T-helper 17 cell (primary cell): ENCODE results near the gene TRABD. TPM values are rescaled to one million over a fixed set of nuclear protein-coding genes. Genes with fewer than 3 reads are reported as not detected.

ENCODE experiments used
- ATAC-seq: fragments of 150-1000 bp; cut with Tn5 transposase; 2 replicates; pipeline ENCODE4 v1.10.0; 2021; ENCODE audit warnings: mild to moderate bottlenecking, moderate library complexity
- DNase-seq, 3 donors: peaks; one replicate each; pipeline versions ENCODE4 v3.0.0 to v3.0.0-alpha.2; 2020 to 2021
- H3K9me3 ChIP-seq: one replicate; pipeline ENCODE4 v1.7.0; 2013; ENCODE audit warnings: low read length, mild to moderate bottlenecking; ENCODE audit not compliant: control insufficient read depth, poor library complexity, severe bottlenecking
- H3K27ac Mint-ChIP-seq: one replicate; pipeline ENCODE4 v1.8.0; 2022; ENCODE audit warnings: mild to moderate bottlenecking, moderate library complexity, mixed read lengths
- H3K27me3 Mint-ChIP-seq: one replicate; pipeline ENCODE4 v1.8.0; 2022; ENCODE audit warnings: mixed read lengths
- H3K36me3 Mint-ChIP-seq: one replicate; pipeline ENCODE4 v1.8.0; 2022; ENCODE audit warnings: low read depth, mixed read lengths
- H3K4me1 Mint-ChIP-seq: one replicate; pipeline ENCODE4 v1.8.0; 2022; ENCODE audit warnings: mild to moderate bottlenecking, mixed read lengths
- H3K4me3 Mint-ChIP-seq: one replicate; pipeline ENCODE4 v1.8.0; 2022; ENCODE audit warnings: mild to moderate bottlenecking, moderate library complexity, mixed read lengths
- total RNA-seq, 4 donors: library from RNA in 2 of 4; stranded (reverse) in 2 of 4; gene quantifications; one replicate each; pipeline ENCODE4 v1.2.3 and lab custom pipeline; 2022 to 2026

Gene TRABD
- total RNA-seq, 2 donors from 2014 or later = 141 to 158 TPM

DNA sequence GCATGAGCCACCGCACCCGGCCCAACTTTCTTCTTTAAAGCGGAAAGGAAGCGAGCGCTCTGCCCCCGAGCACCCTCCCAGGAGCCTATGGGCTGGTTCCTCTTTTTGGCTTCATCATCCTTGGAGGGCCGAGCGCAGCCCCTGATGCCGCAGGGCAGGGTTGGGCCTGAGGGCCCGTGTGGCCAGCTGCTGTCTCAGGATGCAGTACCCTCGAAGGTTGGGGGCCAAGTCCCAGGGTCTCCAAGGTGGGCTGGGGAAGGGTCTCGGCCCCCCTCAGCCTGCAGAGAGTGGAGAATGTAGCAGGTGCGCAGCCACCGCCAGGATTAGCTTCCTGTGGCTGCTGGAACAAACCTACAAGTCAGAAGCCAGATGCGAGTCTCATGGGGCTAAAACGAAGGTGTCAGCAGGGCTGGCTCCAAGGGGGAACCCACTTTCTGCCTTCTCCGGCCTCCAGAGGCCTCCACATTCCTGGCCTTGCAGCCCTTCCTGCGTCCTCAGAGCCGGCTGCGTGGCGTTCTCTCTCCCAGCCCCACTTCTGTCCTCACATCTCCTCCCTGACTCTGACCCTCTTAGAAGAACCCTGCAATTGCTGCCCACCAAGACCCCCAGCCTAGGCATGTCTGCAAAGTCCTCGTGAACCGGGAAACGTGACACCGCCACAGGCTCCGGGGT, 12.3 kb upstream of the TRABD start:
- no peak overlapping the region for H3K4me3 Mint-ChIP-seq
- H3K4me1 Mint-ChIP-seq = peaks cover 9% of the 10 kb centered on the region
- DNase-seq (no peak), ATAC-seq (no peak)
- H3K27me3 Mint-ChIP-seq = peaks cover 24% of the 10 kb centered on the region
- H3K36me3 Mint-ChIP-seq = peaks cover 4% of the 10 kb centered on the region
- no peaks in the 10 kb centered on the region for H3K9me3 ChIP-seq
- no peak overlapping the region for H3K27ac Mint-ChIP-seq

GRCh38 chr22:50173983-50174355, 11.7 kb upstream of the TRABD start:
- H3K9me3 ChIP-seq = no peaks in the 10 kb centered on the region
- DNase-seq (no peak), ATAC-seq (no peak)
- H3K27me3 Mint-ChIP-seq = peaks cover 19% of the 10 kb centered on the region
- H3K4me1 Mint-ChIP-seq = peaks cover 6% of the 10 kb centered on the region
- H3K36me3 Mint-ChIP-seq = peaks cover under 1% of the 10 kb centered on the region
- no peak overlapping the region for H3K27ac Mint-ChIP-seq
- no peak overlapping the region for H3K4me3 Mint-ChIP-seq

DNA sequence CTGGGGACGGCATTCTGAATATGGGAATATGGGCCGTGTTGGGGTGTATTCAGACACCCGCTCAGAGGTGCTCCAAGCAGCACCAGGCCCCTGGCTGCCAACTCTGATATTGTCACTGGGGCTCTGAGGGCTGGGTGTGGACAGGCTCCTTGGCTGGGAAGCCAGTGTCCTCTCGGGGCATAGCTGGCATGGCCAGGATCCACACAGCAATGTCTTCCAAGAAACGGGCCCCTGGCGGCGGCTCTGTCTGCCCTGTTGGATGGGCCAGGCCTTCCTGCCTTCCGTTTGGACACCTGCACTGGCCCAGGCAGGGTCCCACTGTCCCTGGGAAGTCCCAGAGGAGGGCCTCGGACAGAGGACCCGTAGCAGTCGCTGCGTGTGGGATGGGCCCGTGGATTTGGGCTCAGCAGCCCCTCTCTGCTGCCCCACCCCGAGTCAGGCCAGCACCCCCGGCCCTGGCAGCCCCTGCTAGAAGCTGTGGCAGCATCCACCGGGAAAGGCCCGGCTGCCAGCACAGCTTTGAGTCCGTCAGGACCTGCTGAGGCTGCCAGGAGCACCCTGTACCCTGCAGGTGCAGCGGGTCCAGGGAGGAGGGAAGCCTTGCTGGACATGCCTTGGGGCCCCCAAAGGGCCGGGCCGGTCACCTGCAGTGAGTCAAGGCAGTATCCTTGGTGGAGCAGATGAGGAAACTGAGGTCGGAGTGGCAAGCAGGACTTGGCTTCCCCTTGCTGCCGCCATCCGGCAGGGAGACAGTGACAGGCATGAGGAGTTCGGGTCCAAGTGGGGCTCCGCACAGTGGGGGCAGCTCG, 11.1 kb upstream of the TRABD start:
- Mint-ChIP-seq H3K4me1 (peaks cover 4% of the 10 kb centered on the region), H3K27me3 (peaks cover 17% of the 10 kb centered on the region), H3K4me3 (no peak overlapping the region), H3K36me3 (peaks cover 1% of the 10 kb centered on the region), H3K27ac (no peak overlapping the region)
- ATAC-seq (no peak), DNase-seq (no peak)
- H3K9me3 ChIP-seq = no peaks in the 10 kb centered on the region

DNA sequence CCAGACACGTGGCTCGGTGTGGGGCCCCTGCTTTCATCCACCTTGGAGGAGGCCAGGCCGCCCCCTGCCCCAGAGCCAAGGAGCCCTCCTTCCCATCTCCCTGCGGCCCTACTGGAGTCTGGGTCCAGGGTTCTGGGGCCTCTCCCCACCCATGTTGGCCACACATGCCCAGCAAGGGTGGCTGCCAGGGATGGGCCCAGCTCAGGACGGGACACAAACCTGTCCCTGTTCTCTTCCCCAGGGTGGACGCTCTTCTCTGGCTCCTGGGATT, 10.6 kb upstream of the TRABD start:
- DNase-seq (no peak), ATAC-seq (no peak)
- no peaks in the 10 kb centered on the region for H3K9me3 ChIP-seq
- H3K4me1 Mint-ChIP-seq = peaks cover 7% of the 10 kb centered on the region
- H3K27me3 Mint-ChIP-seq = peaks cover 22% of the 10 kb centered on the region
- no peak overlapping the region for H3K27ac Mint-ChIP-seq
- no peak overlapping the region for H3K4me3 Mint-ChIP-seq
- H3K36me3 Mint-ChIP-seq = peaks cover 4% of the 10 kb centered on the region

- DNase-seq = no peak
- no peak for ATAC-seq
- peaks cover 25% of the 10 kb centered on the region for H3K27me3 Mint-ChIP-seq
- H3K9me3 ChIP-seq = no peaks in the 10 kb centered on the region
- peaks cover 4% of the 10 kb centered on the region for H3K36me3 Mint-ChIP-seq
- H3K4me1 Mint-ChIP-seq = peaks cover 4% of the 10 kb centered on the region
- no peak overlapping the region for H3K27ac Mint-ChIP-seq
- no peak overlapping the region for H3K4me3 Mint-ChIP-seq
Measured at GRCh38 chr22:50175921-50176849, 9.5 kb upstream of the TRABD start.

DNA sequence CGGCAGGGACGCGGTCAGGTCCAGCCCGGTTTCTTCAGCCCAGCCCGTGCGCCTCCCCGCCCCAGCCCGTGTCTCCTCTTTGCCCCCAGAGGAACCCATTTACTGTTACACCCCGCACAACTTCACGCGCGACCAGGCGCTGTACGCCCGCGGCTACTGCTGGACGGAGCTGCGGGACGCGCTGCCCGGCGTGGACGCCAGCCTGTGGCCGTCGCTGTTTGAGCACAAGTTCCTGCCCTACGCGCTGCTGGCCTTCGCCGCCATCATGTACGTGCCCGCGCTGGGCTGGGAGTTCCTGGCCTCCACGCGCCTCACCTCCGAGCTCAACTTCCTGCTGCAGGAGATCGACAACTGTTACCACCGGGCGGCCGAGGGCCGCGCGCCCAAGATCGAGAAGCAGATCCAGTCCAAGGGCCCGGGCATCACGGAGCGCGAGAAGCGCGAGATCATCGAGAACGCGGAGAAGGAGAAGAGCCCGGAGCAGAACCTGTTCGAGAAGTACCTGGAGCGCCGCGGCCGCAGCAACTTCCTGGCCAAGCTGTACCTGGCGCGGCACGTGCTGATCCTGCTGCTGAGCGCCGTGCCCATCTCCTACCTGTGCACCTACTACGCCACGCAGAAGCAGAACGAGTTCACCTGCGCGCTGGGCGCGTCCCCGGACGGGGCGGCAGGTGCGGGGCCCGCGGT, 8.7 kb upstream of the TRABD start:
- ATAC-seq (no peak), DNase-seq (no peak)
- Mint-ChIP-seq H3K36me3 (peaks cover 4% of the 10 kb centered on the region), H3K27me3 (peaks cover 20% of the 10 kb centered on the region), H3K27ac (no peak overlapping the region), H3K4me3 (no peak overlapping the region), H3K4me1 (peaks cover 4% of the 10 kb centered on the region)
- H3K9me3 ChIP-seq = no peaks in the 10 kb centered on the region

GRCh38 chr22:50177537-50178470, 7.9 kb upstream of the TRABD start:
- peaks cover 4% of the 10 kb centered on the region for H3K4me1 Mint-ChIP-seq
- H3K27ac Mint-ChIP-seq = no peak overlapping the region
- H3K27me3 Mint-ChIP-seq = peaks cover 13% of the 10 kb centered on the region
- ATAC-seq (no peak), DNase-seq (no peak)
- no peak overlapping the region for H3K4me3 Mint-ChIP-seq
- H3K9me3 ChIP-seq = no peaks in the 10 kb centered on the region
- H3K36me3 Mint-ChIP-seq = peaks cover 4% of the 10 kb centered on the region

DNA sequence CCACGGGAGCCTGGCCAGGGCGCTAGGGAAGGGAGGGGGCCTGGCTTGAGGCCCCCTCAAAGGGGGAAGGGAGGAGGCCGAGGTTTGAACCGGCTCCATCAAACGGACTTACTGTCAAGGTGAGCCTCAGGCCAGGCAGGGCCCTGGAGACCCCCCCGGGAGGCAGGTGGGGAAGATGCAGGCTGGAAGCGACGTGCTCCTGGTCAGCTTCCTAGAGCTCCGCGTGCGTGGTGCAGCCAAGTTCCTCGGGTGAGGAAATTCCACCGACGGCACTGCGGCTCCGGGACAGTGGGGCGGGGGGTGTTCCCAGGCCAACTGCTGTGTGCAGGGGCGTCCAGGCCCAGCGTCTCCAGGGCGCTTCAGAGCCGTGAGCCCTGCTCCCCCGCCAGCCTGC, 7.2 kb upstream of the TRABD start:
- DNase-seq (no peak), ATAC-seq (no peak)
- no peak overlapping the region for H3K27ac Mint-ChIP-seq

GRCh38 chr22:50178871-50179869, 6.5 kb upstream of the TRABD start:
- Mint-ChIP-seq H3K27me3 (peaks cover 13% of the 10 kb centered on the region), H3K36me3 (peaks cover 4% of the 10 kb centered on the region), H3K4me1 (peaks cover 4% of the 10 kb centered on the region), H3K4me3 (no peak overlapping the region), H3K27ac (no peak overlapping the region)
- ATAC-seq (no peak), DNase-seq (no peak)
- no peaks in the 10 kb centered on the region for H3K9me3 ChIP-seq

More for the DNA sequence above, 7.2 kb upstream of the TRABD start:
- Mint-ChIP-seq H3K27me3 (peaks cover 13% of the 10 kb centered on the region), H3K4me3 (no peak overlapping the region), H3K36me3 (peaks cover 4% of the 10 kb centered on the region), H3K4me1 (peaks cover 4% of the 10 kb centered on the region)
- H3K9me3 ChIP-seq = no peaks in the 10 kb centered on the region

DNA sequence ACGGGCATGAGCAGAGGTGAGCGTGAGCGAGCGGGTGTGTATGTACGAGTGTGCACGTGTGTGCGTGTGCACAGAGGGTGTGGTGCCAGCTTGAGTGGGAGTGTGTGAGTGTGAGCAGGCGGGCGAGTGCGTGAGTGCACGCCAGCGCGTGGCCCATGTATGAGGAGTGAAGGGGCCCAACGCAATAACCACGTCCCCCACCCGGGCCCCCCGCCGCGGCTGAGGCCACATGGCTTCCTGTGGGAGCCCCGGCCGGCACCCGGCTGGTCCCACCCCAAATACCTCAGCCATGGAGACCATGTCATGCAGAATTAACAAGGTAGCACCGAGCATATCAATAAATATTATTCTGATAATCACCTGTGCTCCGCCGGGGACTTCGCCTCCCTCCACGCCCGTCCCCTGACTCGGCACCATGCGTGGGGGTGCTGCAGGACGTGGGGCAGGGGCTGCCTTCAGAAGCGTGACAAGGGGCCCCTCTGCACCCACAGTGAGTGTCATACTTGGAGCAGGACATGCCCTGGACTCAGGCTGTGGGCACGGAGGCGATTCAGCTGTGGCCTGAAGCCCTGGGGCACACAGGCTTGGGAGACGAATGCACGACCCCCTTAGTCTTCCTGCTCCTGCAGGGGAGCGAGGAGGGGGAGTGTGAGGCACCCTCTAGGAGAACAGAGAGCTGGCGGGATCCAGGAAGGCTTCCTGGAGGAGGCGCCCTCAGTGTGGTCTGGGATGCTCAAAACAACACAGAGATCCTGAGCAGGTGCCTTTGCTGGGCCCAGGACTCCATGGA, 5.6 kb upstream of the TRABD start:
- H3K4me3 Mint-ChIP-seq = no peak overlapping the region
- H3K36me3 Mint-ChIP-seq = peaks cover 4% of the 10 kb centered on the region
- DNase-seq (no peak), ATAC-seq (no peak)
- H3K27ac Mint-ChIP-seq = no peak overlapping the region
- H3K27me3 Mint-ChIP-seq = peaks cover 13% of the 10 kb centered on the region
- peaks cover 7% of the 10 kb centered on the region for H3K4me1 Mint-ChIP-seq
- H3K9me3 ChIP-seq = no peaks in the 10 kb centered on the region
